Right lobe of liver (tissue), 4 donors: ENCODE results near the gene PARVB.

Experiments
- POLR2A ChIP-seq: fragments of 450-650 bp; IDR thresholded peaks from one replicate; pipeline ENCODE4 v1.6.1; 2017; ENCODE audit warnings: antibody characterized with exemption, mild to moderate bottlenecking
- TF ChIP-seq, protein P1 (sequence below), 4 donors: fragments of 200-600 bp in 3 of 4; fragments of 450-650 bp in 1 of 4; IDR thresholded peaks; one replicate each; pipeline versions ENCODE4 v1.5.1 to v1.8.0; 2016 to 2022; ENCODE audit warnings: antibody characterized with exemption in 4 of 4, mild to moderate bottlenecking in 2 of 4
- donor health status: DM: no; HTN: no; CAD: no.
- donor health status: DM: no; HTN: no; CAD: no.
- donor health status: DM: no; HTN: yes; CAD: no.

DNA sequence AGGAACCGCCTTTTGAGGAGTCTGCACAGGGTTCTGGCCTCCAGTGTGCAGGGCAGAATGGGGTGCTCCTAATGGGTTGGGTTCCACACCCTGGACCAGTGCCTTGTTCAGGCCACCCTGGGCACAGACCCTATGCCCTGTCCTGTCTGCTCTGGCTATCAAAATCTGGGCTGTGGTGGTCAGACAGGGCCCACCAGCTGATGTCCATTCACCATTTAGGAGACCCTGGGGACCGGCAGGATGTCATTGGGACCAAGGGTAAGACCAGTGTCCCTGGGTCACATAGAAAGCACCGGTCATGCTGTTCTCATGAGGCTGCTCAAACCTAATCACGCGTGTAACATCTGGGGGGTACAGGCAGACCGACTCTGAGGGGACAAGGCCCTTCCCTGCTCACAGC, 194.0 kb downstream of the PARVB start:
- TF ChIP-seq, protein P1, sequence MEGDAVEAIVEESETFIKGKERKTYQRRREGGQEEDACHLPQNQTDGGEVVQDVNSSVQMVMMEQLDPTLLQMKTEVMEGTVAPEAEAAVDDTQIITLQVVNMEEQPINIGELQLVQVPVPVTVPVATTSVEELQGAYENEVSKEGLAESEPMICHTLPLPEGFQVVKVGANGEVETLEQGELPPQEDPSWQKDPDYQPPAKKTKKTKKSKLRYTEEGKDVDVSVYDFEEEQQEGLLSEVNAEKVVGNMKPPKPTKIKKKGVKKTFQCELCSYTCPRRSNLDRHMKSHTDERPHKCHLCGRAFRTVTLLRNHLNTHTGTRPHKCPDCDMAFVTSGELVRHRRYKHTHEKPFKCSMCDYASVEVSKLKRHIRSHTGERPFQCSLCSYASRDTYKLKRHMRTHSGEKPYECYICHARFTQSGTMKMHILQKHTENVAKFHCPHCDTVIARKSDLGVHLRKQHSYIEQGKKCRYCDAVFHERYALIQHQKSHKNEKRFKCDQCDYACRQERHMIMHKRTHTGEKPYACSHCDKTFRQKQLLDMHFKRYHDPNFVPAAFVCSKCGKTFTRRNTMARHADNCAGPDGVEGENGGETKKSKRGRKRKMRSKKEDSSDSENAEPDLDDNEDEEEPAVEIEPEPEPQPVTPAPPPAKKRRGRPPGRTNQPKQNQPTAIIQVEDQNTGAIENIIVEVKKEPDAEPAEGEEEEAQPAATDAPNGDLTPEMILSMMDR (IDR thresholded peaks at IDR 0.05) = no peak
- TF ChIP-seq POLR2A = no peak
